Measurements from ENCODE around the gene SLC9A2. TPM values are rescaled to one million over a fixed set of nuclear protein-coding genes. Genes with fewer than 3 reads are reported as not detected.

The SLC9A2 gene
- total RNA-seq, 4 donors from 2014 or later = 0.09 to 0.16 (median 0.12) TPM

DNA sequence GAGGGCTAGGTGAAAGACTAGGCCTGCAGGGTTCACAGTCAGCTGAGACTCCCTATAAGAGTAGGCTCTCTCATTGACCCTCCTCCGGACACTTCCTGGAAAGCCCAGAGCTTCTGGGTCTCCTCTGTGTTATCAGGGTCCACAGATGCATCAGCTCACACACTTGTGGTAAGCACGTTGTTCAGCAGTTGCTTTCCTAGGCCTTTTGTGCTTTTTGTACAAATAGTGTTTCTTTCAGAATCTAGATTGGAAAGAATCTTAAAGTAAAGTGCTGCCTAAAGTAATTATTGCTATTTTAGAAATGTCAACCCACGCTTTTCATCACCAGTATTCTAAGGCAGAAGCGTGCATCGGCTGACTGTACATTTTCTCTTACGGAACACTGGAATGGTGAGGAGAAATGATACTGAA, 15.5 kb downstream of the SLC9A2 start:
- TF ChIP-seq, protein P1, sequence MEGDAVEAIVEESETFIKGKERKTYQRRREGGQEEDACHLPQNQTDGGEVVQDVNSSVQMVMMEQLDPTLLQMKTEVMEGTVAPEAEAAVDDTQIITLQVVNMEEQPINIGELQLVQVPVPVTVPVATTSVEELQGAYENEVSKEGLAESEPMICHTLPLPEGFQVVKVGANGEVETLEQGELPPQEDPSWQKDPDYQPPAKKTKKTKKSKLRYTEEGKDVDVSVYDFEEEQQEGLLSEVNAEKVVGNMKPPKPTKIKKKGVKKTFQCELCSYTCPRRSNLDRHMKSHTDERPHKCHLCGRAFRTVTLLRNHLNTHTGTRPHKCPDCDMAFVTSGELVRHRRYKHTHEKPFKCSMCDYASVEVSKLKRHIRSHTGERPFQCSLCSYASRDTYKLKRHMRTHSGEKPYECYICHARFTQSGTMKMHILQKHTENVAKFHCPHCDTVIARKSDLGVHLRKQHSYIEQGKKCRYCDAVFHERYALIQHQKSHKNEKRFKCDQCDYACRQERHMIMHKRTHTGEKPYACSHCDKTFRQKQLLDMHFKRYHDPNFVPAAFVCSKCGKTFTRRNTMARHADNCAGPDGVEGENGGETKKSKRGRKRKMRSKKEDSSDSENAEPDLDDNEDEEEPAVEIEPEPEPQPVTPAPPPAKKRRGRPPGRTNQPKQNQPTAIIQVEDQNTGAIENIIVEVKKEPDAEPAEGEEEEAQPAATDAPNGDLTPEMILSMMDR (IDR thresholded peaks at IDR 0.05) = no peak
- ATAC-seq (ENCODE audit: low FRiP score) (no peak), DNase-seq (ENCODE audit: low spot score) (no peak)

DNA sequence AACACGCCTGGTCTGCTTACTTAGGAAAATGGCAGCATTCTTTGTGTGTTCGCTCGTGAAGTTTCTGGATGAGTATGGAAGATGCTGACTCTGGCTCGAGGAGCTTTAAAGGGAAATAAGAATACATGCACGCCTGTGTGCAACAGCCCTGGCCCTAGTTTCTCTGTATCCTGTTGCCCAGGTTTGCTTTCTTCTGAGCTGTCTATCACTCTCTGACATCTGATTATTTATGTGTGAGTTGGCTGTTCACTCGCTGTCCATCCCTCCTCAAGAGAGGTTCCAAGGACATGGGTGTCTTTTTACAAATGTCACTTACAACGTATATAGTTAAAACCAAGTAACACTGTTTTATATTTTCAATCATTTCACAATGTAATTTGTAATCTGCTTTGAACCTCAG, 16.0 kb downstream of the SLC9A2 start:
- TF ChIP-seq, protein P1 (IDR thresholded peaks at IDR 0.05) = no peak
- DNase-seq (ENCODE audit: low spot score) (no peak), ATAC-seq (ENCODE audit: low FRiP score) (no peak)

GRCh38 chr2:102636283-102636907, 17.0 kb downstream of the SLC9A2 start:
- DNase-seq (ENCODE audit: low spot score) = no peak
- ATAC-seq (ENCODE audit: low FRiP score) = no peak
- TF ChIP-seq, protein P1 (IDR thresholded peaks at IDR 0.05) = no peak

DNA sequence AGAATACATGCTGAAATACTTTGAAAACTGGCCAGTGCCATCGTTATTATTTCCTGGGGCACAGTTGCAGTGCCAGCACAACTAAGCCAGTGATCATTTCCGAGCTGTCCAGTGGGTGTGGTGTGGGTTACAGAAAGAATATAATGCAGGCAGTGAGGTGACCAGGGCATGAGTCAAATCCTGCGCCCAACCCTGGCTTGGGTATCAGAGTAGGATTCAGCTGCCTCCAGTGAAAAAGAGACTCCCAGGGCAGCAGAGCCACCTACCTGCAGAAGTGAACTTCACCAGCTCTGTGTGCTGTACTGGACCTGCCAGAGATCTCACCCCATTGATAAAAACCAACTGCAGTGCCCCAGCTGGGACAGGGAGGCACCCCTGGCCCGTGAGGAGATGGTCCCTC, 18.0 kb downstream of the SLC9A2 start:
- TF ChIP-seq, protein P1 (IDR thresholded peaks at IDR 0.05) = no peak
- ATAC-seq (ENCODE audit: low FRiP score) (no peak), DNase-seq (ENCODE audit: low spot score) (no peak)

GRCh38 chr2:102639429-102639828, 20.1 kb downstream of the SLC9A2 start:
- ATAC-seq (ENCODE audit: low FRiP score) (no peak), DNase-seq (ENCODE audit: low spot score) (no peak)
- TF ChIP-seq, protein P1 (IDR thresholded peaks at IDR 0.05) = no peak

DNA sequence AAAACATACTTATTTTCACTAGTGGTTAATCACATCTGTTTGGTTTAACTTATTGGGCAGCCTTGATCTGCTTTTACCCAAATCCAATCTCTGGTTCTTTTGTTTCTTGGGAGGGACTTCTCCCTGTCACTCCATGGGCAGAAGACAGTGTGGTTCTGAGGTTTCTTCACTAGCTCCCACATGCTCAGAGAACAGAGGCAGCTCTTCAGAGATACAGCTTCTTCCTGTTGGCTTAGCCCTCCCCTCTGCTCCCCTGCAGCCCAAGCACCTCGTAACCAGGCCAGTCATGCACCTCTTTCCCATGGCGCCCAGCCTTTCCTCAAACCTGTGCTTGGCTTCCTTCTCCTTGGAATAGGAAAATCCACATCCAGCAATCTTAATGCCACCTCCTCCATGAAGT, 32.8 kb downstream of the SLC9A2 start:
- ATAC-seq (ENCODE audit: low FRiP score) (no peak), DNase-seq (ENCODE audit: low spot score) (no peak)
- TF ChIP-seq, protein P1 (IDR thresholded peaks at IDR 0.05) = no peak

GRCh38 chr2:102657770-102658169, 38.4 kb downstream of the SLC9A2 start:
- ATAC-seq (ENCODE audit: low FRiP score) (no peak), DNase-seq (ENCODE audit: low spot score) (no peak)
- TF ChIP-seq, protein P1 (IDR thresholded peaks at IDR 0.05) = no peak
